GM19372 (cell line): ENCODE measurements around the gene VWA5B2.

Experiments used
- ATAC-seq: cut with Tn5 transposase; IDR thresholded peaks from one replicate; pipeline ENCODE4 v1.9.1; 2021; ENCODE audit warnings: mild to moderate bottlenecking, low read depth, moderate library complexity; ENCODE audit not compliant: unreplicated experiment

VWA5B2 gene

GRCh38 chr3:184241141-184241446, 11.7 kb downstream of the VWA5B2 start:
- ATAC-seq = no peak

DNA sequence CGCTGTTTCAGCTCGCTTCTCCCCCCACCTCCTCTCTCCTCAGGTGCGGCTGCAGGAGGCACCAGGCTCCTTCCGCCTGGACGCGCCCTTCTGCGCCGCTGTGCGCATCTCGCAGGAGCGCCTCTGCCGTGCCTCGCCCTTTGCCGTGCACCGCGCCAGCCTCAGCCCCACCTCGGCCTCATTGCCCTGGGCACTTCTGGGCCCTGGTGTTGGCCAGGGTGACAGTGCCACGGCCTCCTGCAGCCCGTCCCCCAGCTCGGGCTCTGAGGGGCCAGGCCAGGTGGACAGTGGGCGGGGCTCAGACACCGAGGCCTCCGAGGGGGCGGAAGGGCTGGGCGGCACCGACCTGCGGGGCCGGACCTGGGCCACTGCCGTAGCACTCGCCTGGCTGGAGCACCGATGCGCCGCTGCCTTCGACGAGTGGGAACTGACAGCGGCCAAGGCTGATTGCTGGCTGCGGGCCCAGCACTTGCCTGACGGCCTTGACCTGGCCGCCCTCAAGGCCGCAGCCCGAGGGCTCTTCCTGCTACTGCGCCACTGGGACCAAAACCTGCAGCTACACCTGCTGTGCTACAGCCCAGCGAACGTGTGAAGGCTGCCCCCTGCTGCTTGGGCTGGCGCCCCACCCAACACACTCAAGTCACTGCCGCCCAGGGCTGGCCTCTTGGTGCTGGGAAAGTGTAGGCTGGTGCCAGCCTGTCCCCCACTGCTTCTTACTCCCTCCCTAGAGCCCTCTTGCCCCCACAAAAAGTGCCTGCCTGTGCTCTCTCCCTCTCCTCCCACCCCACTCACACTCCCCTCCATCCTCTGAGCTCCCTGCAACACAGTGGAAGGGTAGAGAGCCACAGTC, 12.3 kb downstream of the VWA5B2 start:
- ATAC-seq = no peak

- ATAC-seq = no peak
These were observed 12.9 kb downstream of the VWA5B2 start for GRCh38 chr3:184242297-184242685.

- ATAC-seq = peak; percentile 43
These were observed 19.3 kb downstream of the VWA5B2 start, which contains the start of gene ALG3 for GRCh38 chr3:184248454-184249411. ALG3 (minus strand) TSS chr3:184248962; CDS start chr3:184248940, 22 bp downstream.

DNA sequence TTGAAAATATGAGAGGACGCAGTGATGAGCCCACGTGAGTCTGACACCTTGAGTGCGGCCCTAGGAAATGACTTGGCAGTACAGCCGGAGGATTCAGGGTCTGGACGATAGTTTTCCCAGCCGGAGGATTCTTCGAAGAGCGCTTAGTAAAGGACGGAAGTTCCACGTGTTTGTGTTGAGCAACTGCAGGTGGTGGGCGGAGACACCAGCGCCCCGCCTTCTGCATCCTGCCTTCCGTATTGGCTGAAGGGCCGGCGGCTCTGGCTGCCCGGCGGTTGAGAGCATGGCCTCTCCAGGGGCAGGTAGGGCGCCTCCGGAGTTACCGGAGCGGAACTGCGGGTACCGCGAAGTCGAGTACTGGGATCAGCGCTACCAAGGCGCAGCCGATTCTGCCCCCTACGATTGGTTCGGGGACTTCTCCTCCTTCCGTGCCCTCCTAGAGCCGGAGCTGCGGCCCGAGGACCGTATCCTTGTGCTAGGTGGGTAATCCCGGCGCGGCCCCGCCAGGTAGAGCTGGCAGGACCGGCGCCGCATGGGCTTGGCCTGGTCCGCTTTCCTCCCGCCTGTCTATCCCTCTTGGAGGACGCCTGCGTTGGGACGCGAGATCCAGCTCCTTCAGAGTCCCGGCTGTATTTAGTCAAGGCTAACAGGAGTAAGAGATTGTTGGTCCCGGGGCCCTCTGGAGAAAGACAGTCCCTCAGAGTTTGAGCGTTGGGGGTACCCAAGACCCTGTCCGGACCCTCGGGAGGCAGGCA, 20.2 kb downstream of the VWA5B2 start, which contains the start of gene EEF1AKMT4:
Gene EEF1AKMT4 (plus strand): TSS at position 261 of the 755 bp plus-strand sequence. CDS start 23 bp downstream, at position 284.
- peak; percentile 88 for ATAC-seq

- ATAC-seq = peak; percentile 57
These were observed 20.9 kb downstream of the VWA5B2 start for GRCh38 chr3:184250167-184250828.

DNA sequence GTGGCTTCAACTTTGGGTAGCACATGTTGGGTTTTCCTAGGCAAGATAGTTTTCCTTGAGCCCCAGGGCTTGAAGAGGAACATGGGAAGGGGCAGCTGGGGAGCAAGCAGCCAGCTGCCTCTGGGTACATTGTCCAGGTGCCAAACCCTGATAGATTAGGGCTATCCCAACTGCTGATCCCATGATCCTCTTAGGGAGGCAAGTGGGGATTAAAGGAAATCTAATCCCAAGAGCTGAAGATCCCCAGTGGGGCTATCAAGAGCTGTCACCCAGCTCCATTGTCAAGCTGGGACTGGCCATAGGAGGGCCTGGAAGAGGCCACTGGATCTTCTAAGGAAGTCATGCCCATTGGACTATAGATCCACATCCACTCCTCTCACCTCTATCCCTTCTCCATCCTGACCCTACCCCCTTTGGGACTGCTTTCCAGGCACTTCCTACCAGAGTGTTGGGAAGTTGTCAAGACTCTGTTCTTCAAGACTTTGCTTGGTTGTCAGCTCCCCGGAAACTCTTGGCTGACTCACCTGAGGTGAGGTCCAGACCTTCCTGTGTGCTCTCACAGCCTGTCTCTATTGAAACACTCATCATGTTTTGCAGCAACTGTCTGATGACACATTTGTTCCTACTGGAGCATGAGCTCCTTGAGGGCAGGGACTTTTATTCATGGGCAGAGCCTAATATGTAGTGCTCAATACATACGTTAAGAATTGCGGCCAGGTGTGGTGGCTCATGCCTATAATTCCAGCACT, 26.1 kb downstream of the VWA5B2 start:
- no peak for ATAC-seq

DNA sequence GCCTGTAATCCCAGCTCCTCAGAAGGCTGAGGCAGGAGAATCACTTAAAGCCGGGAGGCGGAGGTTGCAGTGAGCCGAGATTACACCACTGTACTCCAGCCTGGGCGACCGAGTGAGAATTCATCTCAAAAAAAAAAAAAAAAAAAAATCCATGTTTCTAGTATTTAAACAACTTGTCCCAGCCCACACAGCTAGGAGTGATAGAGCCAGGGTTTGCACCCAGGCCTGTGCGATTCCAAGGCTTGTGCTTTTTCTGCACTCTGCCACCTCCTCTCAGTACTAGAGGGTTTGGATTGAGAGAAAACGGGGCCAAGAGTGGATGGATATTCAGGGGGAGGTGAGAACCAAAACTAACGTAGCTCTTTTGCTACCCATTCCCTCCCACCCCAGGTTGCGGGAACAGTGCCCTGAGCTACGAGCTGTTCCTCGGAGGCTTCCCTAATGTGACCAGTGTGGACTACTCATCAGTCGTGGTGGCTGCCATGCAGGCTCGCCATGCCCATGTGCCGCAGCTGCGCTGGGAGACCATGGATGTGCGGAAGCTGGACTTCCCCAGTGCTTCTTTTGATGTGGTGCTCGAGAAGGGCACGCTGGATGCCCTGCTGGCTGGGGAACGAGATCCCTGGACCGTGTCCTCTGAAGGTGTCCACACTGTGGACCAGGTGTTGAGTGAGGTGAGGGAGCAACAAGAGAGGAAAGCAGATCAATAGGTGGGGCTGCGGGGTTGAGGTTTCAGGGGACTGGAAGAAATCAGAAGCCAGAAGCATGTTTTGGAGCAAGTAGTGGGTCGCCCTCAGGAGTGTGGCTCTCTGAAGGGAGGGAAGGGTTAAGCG, 27.9 kb downstream of the VWA5B2 start:
- no peak for ATAC-seq

GRCh38 chr3:184258926-184259325, 29.5 kb downstream of the VWA5B2 start:
- no peak for ATAC-seq

GRCh38 chr3:184259396-184259877, 30.1 kb downstream of the VWA5B2 start:
- ATAC-seq = no peak

GRCh38 chr3:184259878-184260723, 30.7 kb downstream of the VWA5B2 start:
- no peak for ATAC-seq

- ATAC-seq = no peak
These were observed 31.4 kb downstream of the VWA5B2 start for GRCh38 chr3:184260724-184261269.

DNA sequence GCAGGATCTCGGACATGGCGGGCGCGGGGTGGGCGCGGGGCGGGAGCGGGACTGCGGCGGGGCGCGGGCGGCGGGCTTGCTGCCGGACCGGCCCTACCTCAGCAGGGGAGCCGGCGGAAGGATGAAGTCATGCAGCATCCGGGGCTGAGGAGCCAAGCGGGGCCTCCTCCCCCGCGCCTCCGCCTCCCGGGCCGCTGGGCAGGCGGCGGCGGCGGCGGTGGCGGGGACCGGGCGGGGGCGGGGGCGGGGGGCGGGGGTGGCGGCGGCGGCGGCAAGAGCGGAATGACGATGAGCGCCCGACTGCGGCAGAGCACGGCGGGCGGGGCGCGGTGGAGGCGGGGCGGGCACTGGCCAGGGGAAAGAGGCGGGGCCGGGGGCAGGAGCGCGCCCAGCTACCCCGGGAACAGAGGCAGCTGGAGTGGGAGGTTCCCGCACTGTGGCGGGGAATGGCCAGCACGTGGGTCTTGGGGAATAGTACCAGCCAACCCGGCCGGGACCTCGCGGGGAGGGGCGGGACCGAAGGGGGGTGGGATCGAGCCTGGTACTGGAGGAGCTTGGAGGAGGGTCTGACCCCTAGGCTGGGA, 32.0 kb downstream of the VWA5B2 start, which contains the start of gene CAMK2N2:
Gene CAMK2N2 (minus strand): TSS at position 284 of the 584 bp plus-strand sequence. CDS start 268 bp downstream, at position 16.
- ATAC-seq = no peak

- no peak for ATAC-seq
These were observed 32.7 kb downstream of the VWA5B2 start for GRCh38 chr3:184261854-184262763.

GRCh38 chr3:184262764-184263179, 33.4 kb downstream of the VWA5B2 start:
- ATAC-seq = no peak
